ENCODE results near the gene IP6K3. TPM values are rescaled to one million over a fixed set of nuclear protein-coding genes. Genes with fewer than 3 reads are reported as not detected.

IP6K3 gene
- total RNA-seq, 1 donor = under 0.01 TPM

DNA sequence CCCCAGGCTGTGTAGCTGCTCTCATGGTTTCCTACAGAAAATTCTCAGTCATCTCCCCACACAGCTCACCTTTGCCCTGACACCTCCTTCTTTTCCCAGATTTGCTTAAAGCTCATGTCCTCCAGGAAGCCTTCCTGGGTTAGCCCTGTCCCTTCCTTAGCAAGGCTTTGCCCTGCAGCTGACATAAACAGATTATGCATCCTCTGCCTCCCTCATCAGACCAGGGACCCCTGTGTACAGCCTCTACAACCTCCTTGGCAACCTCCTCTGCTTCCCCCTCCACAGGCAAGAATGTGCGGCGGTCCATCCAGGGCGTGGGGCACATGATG is 75.0 kb downstream of the IP6K3 start:
- Histone ChIP-seq H4K20me1 (ENCODE audit: insufficient read depth, low read length) (no peaks in the 10 kb centered on the region), H3K36me3 (ENCODE audit: insufficient read depth, low read length) (peaks cover 7% of the 10 kb centered on the region), H3K79me2 (ENCODE audit: insufficient read depth, low read length) (no peaks in the 10 kb centered on the region), H3K4me3 (ENCODE audit: insufficient read depth, low read length) (no peak overlapping the region), H3K27me3 (ENCODE audit: insufficient read depth, low read length) (no peaks in the 10 kb centered on the region), H3K4me1 (ENCODE audit: insufficient read depth, low read length) (peaks cover 29% of the 10 kb centered on the region), H3K27ac (ENCODE audit: low read depth, low read length) (no peak overlapping the region), H3K9me3 (ENCODE audit: low read depth, low read length) (no peaks in the 10 kb centered on the region), H3K4me2 (ENCODE audit: insufficient read depth, low read length) (no peak overlapping the region), H2AFZ (ENCODE audit: low read length) (no peak overlapping the region)
- no peak for DNase-seq (ENCODE audit: insufficient read length, low spot score, missing footprints)
- TF ChIP-seq, protein P1, sequence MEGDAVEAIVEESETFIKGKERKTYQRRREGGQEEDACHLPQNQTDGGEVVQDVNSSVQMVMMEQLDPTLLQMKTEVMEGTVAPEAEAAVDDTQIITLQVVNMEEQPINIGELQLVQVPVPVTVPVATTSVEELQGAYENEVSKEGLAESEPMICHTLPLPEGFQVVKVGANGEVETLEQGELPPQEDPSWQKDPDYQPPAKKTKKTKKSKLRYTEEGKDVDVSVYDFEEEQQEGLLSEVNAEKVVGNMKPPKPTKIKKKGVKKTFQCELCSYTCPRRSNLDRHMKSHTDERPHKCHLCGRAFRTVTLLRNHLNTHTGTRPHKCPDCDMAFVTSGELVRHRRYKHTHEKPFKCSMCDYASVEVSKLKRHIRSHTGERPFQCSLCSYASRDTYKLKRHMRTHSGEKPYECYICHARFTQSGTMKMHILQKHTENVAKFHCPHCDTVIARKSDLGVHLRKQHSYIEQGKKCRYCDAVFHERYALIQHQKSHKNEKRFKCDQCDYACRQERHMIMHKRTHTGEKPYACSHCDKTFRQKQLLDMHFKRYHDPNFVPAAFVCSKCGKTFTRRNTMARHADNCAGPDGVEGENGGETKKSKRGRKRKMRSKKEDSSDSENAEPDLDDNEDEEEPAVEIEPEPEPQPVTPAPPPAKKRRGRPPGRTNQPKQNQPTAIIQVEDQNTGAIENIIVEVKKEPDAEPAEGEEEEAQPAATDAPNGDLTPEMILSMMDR (IDR thresholded peaks at IDR 0.05; ENCODE audit: extremely low read depth, low read depth, low read length) = no peak

Small RNA genes within 50 kb of the gene (small RNA-seq; reads per million reads assigned to genes)
- not detected for gene MIR3934

Other genes starting within 250 kb of the IP6K3 start
- gene BAK1, start 166.6 kb downstream of the IP6K3 start, total RNA-seq = 13.3 and 13.8 TPM in 2 replicates
- 46.7 and 52.2 TPM in 2 replicates for gene ITPR3, start 125.6 kb downstream of the IP6K3 start, total RNA-seq
- gene UQCC2, start 35.2 kb downstream of the IP6K3 start, total RNA-seq = 15.2 and 20.0 TPM in 2 replicates
- 47.4 and 49.2 TPM in 2 replicates for gene LEMD2, start 42.2 kb upstream of the IP6K3 start, total RNA-seq
- gene MLN, start 57.1 kb upstream of the IP6K3 start, total RNA-seq = not detected in 2 replicates

All from osteoblast (primary cell).